ENCODE results near the gene ZNF714.

The ZNF714 gene

GRCh38 chr19:21082011-21082975 is at the start of gene ZNF714:
Gene ZNF714 (plus strand): TSS chr19:21082203. CDS start chr19:21098269, 16,066 bp downstream.
- DNase-seq (ENCODE audit: low spot score in 2 of 2): peak; percentile 44 to 89
- H3K4me3 Mint-ChIP-seq: peak within 1 kb of the TSS; percentile 97
- H3K36me3 Mint-ChIP-seq: peaks cover 49% of the 10 kb centered on the region
- peak; percentile 99 for ATAC-seq
- H3K4me1 Mint-ChIP-seq: peaks cover 11% of the 10 kb centered on the region
- H3K27ac Mint-ChIP-seq: peak within 1 kb of the TSS; percentile 97
- H3K9me3 Mint-ChIP-seq: no peaks in the 10 kb centered on the region

- ATAC-seq (no peak), DNase-seq (ENCODE audit: low spot score in 2 of 2) (no peak)
- Mint-ChIP-seq H3K4me3 (no peak overlapping the region), H3K4me1 (peaks cover 13% of the 10 kb centered on the region), H3K27ac (no peak overlapping the region), H3K36me3 (peaks cover 77% of the 10 kb centered on the region), H3K9me3 (peaks cover 18% of the 10 kb centered on the region)
Observed at GRCh38 chr19:21045028-21045427, 37.0 kb upstream of the ZNF714 start.

GRCh38 chr19:21046489-21046888 is 35.5 kb upstream of the ZNF714 start:
- no peak overlapping the region for H3K4me3 Mint-ChIP-seq
- peaks cover 18% of the 10 kb centered on the region for H3K9me3 Mint-ChIP-seq
- H3K36me3 Mint-ChIP-seq: peaks cover 82% of the 10 kb centered on the region
- peaks cover 13% of the 10 kb centered on the region for H3K4me1 Mint-ChIP-seq
- ATAC-seq (no peak), DNase-seq (ENCODE audit: low spot score in 2 of 2) (no peak)
- H3K27ac Mint-ChIP-seq: no peak overlapping the region

GRCh38 chr19:21047716-21048115 is 34.3 kb upstream of the ZNF714 start:
- no peak overlapping the region for H3K4me3 Mint-ChIP-seq
- H3K36me3 Mint-ChIP-seq: peaks cover 82% of the 10 kb centered on the region
- DNase-seq (ENCODE audit: low spot score in 2 of 2): no peak
- H3K4me1 Mint-ChIP-seq: peaks cover 11% of the 10 kb centered on the region
- no peak overlapping the region for H3K27ac Mint-ChIP-seq
- peaks cover 18% of the 10 kb centered on the region for H3K9me3 Mint-ChIP-seq
- ATAC-seq: no peak

- Mint-ChIP-seq H3K4me1 (no peaks in the 10 kb centered on the region), H3K9me3 (peaks cover 13% of the 10 kb centered on the region), H3K27ac (no peak overlapping the region), H3K4me3 (no peak overlapping the region), H3K36me3 (peaks cover 86% of the 10 kb centered on the region)
- DNase-seq (ENCODE audit: low spot score in 2 of 2) (no peak), ATAC-seq (no peak)
Observed at GRCh38 chr19:21052902-21053301, 29.1 kb upstream of the ZNF714 start.

- no peak overlapping the region for H3K4me3 Mint-ChIP-seq
- H3K9me3 Mint-ChIP-seq: no peaks in the 10 kb centered on the region
- H3K27ac Mint-ChIP-seq: no peak overlapping the region
- H3K36me3 Mint-ChIP-seq: peaks cover 49% of the 10 kb centered on the region
- H3K4me1 Mint-ChIP-seq: no peaks in the 10 kb centered on the region
- DNase-seq (ENCODE audit: low spot score in 2 of 2) (no peak), ATAC-seq (no peak)
Observed at GRCh38 chr19:21065336-21065735, 16.7 kb upstream of the ZNF714 start.

- Mint-ChIP-seq H3K4me1 (peaks cover 11% of the 10 kb centered on the region), H3K9me3 (no peaks in the 10 kb centered on the region), H3K36me3 (peaks cover 44% of the 10 kb centered on the region), H3K4me3 (peak overlapping the region; percentile 97), H3K27ac (no peak overlapping the region)
- ATAC-seq (peak; percentile 72), DNase-seq (ENCODE audit: low spot score in 2 of 2) (no peak)
Observed at GRCh38 chr19:21084343-21084742, 2.3 kb downstream of the ZNF714 start.

- no peak for ATAC-seq
- Mint-ChIP-seq H3K4me3 (no peak overlapping the region), H3K27ac (no peak overlapping the region), H3K4me1 (peaks cover 11% of the 10 kb centered on the region), H3K9me3 (no peaks in the 10 kb centered on the region), H3K36me3 (peaks cover 28% of the 10 kb centered on the region)
- no peak for DNase-seq (ENCODE audit: low spot score in 2 of 2)
Observed at GRCh38 chr19:21087871-21088270, 5.9 kb downstream of the ZNF714 start.

GRCh38 chr19:21092109-21092508 is 10.1 kb downstream of the ZNF714 start:
- no peak overlapping the region for H3K4me3 Mint-ChIP-seq
- no peak overlapping the region for H3K27ac Mint-ChIP-seq
- H3K36me3 Mint-ChIP-seq: no peaks in the 10 kb centered on the region
- ATAC-seq (no peak), DNase-seq (ENCODE audit: low spot score in 2 of 2) (no peak)
- no peaks in the 10 kb centered on the region for H3K9me3 Mint-ChIP-seq
- peaks cover 5% of the 10 kb centered on the region for H3K4me1 Mint-ChIP-seq

GRCh38 chr19:21094347-21095025 is 12.5 kb downstream of the ZNF714 start:
- ATAC-seq (peak; percentile 37), DNase-seq (ENCODE audit: low spot score in 2 of 2) (no peak)
- Mint-ChIP-seq H3K9me3 (no peaks in the 10 kb centered on the region), H3K36me3 (peaks cover 13% of the 10 kb centered on the region), H3K4me3 (no peak overlapping the region), H3K27ac (no peak overlapping the region), H3K4me1 (peaks cover 5% of the 10 kb centered on the region)

- H3K4me3 Mint-ChIP-seq: no peak overlapping the region
- DNase-seq (ENCODE audit: low spot score in 2 of 2) (no peak), ATAC-seq (no peak)
- no peaks in the 10 kb centered on the region for H3K9me3 Mint-ChIP-seq
- H3K27ac Mint-ChIP-seq: no peak overlapping the region
- H3K4me1 Mint-ChIP-seq: peaks cover 5% of the 10 kb centered on the region
- H3K36me3 Mint-ChIP-seq: peaks cover 20% of the 10 kb centered on the region
Observed at GRCh38 chr19:21098291-21098690, 16.3 kb downstream of the ZNF714 start.

- H3K4me1 Mint-ChIP-seq: no peaks in the 10 kb centered on the region
- H3K36me3 Mint-ChIP-seq: peaks cover 44% of the 10 kb centered on the region
- no peak overlapping the region for H3K27ac Mint-ChIP-seq
- no peaks in the 10 kb centered on the region for H3K9me3 Mint-ChIP-seq
- DNase-seq (ENCODE audit: low spot score in 2 of 2) (peak in 1 of 2 donors; percentile 54), ATAC-seq (peak; percentile 82)
- no peak overlapping the region for H3K4me3 Mint-ChIP-seq
Observed at GRCh38 chr19:21101521-21102242, 19.7 kb downstream of the ZNF714 start.

- no peak overlapping the region for H3K27ac Mint-ChIP-seq
- no peaks in the 10 kb centered on the region for H3K4me1 Mint-ChIP-seq
- no peak for DNase-seq (ENCODE audit: low spot score in 2 of 2)
- H3K36me3 Mint-ChIP-seq: peaks cover 20% of the 10 kb centered on the region
- H3K4me3 Mint-ChIP-seq: no peak overlapping the region
- peaks cover 7% of the 10 kb centered on the region for H3K9me3 Mint-ChIP-seq
- no peak for ATAC-seq
Observed at GRCh38 chr19:21109116-21109515, 27.1 kb downstream of the ZNF714 start.

- Mint-ChIP-seq H3K27ac (no peak overlapping the region), H3K4me3 (no peak overlapping the region), H3K9me3 (peaks cover 14% of the 10 kb centered on the region), H3K4me1 (no peaks in the 10 kb centered on the region), H3K36me3 (peaks cover 9% of the 10 kb centered on the region)
- DNase-seq (ENCODE audit: low spot score in 2 of 2) (no peak), ATAC-seq (no peak)
Observed at GRCh38 chr19:21110183-21110582, 28.2 kb downstream of the ZNF714 start.

GRCh38 chr19:21115430-21115829 is 33.4 kb downstream of the ZNF714 start:
- H3K4me1 Mint-ChIP-seq: no peaks in the 10 kb centered on the region
- no peak overlapping the region for H3K4me3 Mint-ChIP-seq
- DNase-seq (ENCODE audit: low spot score in 2 of 2): no peak
- peaks cover 21% of the 10 kb centered on the region for H3K9me3 Mint-ChIP-seq
- no peak for ATAC-seq
- no peak overlapping the region for H3K27ac Mint-ChIP-seq
- peaks cover 22% of the 10 kb centered on the region for H3K36me3 Mint-ChIP-seq

All from stimulated activated effector memory CD8-positive, alpha-beta T cell treated with anti-CD3 and anti-CD28 coated beads, Interleukin-12 subunit alpha, Interleukin-12 subunit beta, amount 100 ng/mL, for 72 hours (primary cell).